C4-2B (cell line): ENCODE results near the gene F12.

Experiments
- CTCF ChIP-seq: fragments of 450-650 bp; conservative IDR thresholded peaks from 2 replicates; pipeline ENCODE4 v1.5.1; 2017; ENCODE audit warnings: mild to moderate bottlenecking
- ZFX ChIP-seq: fragments of 450-650 bp; IDR thresholded peaks from 2 replicates; pipeline ENCODE4 v1.6.1; 2017

GRCh38 chr5:177432143-177432838, 22.9 kb upstream of the F12 start:
- TF ChIP-seq CTCF (no peak), ZFX (no peak)
